Stimulated activated CD4-positive, alpha-beta T cell treated with anti-CD3 and anti-CD28 coated beads, TNF-alpha, amount 100 ng/mL, for 4 hours (primary cell): ENCODE results near the gene ANO7.

Experiments
- DNase-seq, 3 experiments: peaks; one replicate each; pipeline ENCODE4 v3.0.0-alpha.2; 2020; ENCODE audit warnings: low read depth in 3 of 3

Gene ANO7

DNA sequence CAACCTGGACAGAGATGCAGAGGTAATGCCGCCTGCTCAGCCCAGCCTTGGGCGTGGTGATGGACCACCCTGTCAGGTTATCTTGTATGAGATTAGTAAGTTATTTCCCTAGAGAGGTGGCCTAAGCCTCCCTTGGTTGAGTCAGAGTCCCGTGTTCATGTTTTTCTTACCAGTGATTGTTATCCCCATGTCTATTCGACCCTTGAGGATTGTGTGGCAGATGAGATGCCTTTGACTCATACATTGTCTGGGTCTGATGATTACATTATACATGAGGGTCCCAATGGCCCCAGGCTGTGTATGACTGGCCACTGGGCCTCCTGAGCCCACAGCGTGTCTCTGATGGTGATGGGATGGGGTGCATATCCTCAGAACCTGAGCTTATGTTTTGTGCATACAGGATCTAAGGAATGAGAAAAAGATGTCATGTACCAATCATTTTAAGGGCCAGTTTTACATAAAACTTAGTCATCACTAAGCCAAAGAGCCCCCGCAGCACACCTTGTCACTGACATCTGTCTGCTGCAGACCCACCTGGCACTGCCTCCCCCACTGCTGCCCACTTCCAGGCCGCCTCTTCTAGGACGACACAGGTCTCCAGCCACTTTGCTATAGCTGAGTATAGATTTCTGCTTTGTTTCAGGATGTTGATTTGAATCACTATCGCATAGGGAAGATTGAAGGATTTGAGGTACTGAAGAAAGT lies 30.5 kb upstream of the ANO7 start:
- DNase-seq = no peak

- no peak for DNase-seq
Observed at GRCh38 chr2:241158546-241158900, 30.0 kb upstream of the ANO7 start.

GRCh38 chr2:241159116-241159515 lies 29.4 kb upstream of the ANO7 start:
- DNase-seq = no peak

DNA sequence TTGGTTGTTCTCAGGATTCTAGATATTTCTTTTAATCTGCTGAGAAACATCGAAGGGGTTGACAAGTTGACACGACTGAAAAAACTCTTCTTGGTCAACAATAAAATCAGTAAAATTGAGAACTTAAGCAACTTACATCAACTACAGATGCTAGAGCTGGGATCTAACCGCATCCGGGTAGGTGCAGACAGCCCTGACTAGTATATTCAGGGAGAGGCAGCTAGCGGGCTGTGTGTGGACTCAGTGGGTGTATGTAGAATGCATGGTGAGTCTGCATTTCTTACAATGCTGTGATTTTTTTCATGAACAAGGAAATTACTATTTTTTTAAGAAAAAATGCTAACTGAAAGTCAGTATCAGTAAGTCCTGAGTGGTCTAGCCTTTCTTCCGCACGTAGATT lies 28.2 kb upstream of the ANO7 start:
- DNase-seq = no peak

- DNase-seq = no peak
Observed at GRCh38 chr2:241161646-241162281, 26.7 kb upstream of the ANO7 start.

- DNase-seq = no peak
Observed at GRCh38 chr2:241163601-241164118, 24.8 kb upstream of the ANO7 start.

- no peak for DNase-seq
Observed at GRCh38 chr2:241168366-241168765, 20.1 kb upstream of the ANO7 start.

DNA sequence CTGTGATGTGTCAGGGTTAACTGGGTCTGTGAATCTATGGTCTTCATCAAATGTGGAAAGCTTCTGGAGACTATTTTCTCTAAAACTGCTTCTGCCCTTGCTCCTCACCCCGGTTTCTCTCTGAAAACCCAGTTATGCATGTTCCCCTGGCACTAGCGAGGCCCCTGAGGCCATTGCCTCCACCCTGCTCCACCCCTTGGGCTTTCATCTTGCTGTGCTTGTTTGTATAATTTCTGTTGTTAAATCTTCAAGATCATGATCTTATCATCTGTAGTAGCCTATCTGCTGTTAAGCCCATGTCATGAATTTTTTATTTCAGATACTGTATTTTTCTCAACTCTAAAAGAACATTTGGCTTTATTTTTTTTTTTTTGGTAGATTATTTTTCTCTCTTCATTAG lies 14.9 kb upstream of the ANO7 start:
- no peak for DNase-seq

- no peak for DNase-seq
Observed at GRCh38 chr2:241177526-241178334, 10.7 kb upstream of the ANO7 start.

DNA sequence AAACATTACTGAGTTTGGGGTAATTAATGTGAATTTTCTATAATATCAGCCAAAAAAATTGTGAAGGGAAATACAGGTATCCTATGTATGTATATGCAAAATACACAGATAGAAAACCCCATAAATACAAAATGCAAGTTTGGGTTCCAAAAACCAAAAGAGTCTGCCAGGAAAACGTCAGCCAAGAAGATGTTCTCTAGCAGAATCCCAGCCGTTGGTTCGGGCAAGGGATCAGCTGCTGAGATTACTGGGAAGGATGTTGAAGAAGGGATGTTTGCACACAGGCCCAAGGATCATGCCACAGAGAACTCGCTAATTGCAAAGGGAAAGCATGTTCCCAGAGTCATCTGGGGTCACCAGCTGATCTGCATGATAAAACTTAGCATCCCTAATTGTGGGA lies 9.5 kb upstream of the ANO7 start:
- DNase-seq = no peak

DNA sequence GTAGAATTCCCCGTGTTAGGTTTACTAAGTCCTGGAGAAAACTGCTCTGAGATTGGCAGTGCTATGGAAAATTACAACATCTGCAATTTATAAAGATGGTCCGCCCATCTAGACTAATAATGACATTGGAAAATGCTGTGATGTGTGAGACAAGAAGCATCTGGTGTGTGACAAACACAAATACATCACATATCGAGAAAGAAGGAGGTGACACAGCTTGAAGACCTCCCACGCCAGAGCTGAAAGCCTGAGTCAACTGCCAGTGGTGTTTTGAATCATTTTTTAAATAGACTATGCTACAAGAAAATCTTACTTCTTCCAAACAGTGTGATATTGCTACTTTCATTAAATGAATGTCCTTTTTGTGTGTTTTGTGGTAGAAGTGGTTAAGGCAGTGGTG lies 8.6 kb upstream of the ANO7 start:
- no peak for DNase-seq

GRCh38 chr2:241180495-241180894 lies 8.0 kb upstream of the ANO7 start:
- no peak for DNase-seq

- no peak for DNase-seq
Observed at GRCh38 chr2:241182126-241182525, 6.4 kb upstream of the ANO7 start.

DNA sequence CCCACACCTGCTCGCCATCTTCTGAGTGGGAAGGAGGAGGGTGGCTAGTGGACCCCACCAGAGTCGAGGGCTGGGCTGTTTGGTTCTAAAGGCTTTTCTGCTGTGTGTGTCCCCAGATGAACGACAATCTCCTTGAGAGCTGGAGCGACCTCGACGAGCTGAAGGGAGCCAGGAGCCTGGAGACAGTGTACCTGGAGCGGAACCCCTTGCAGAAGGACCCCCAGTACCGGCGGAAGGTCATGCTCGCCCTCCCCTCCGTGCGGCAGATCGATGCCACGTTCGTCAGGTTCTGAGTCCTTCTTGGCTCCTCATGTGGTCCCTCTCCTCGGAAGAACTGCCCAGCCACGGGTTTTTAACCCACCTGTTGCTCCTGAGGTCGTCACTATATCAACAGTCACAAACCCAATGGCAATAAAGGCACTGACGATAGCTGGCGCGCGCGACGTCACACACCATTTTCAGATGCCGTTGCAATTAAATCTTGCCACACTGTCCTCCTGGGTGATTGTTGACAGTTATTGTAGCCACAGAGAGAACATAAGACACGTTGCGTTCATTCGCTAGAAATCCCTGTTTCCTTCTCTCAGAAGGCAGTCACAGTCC lies 5.8 kb upstream of the ANO7 start:
- DNase-seq = no peak

- DNase-seq = no peak
Observed at GRCh38 chr2:241183221-241183620, 5.3 kb upstream of the ANO7 start.

- DNase-seq = no peak
Observed at GRCh38 chr2:241184901-241185300, 3.6 kb upstream of the ANO7 start.

DNA sequence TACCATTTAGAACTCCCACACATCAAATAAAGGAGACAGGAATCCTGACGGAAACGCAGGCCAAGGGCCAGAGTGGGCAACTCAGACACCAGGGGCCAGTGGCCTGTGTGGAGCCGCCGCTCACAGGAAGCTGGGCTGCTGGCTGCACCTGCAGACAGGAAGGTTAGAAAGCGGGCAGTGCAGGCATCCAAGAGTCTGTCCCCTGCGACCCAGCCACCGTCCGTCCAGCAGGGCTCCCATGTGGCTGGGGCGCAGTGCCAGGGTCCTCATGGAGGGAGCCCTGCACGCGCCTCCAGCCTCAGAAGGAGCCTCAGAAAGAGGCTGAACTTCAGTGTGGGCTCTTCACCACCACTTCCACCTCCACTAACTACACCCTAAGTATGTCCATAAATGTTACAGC lies 2.5 kb upstream of the ANO7 start:
- no peak for DNase-seq

- DNase-seq = no peak
Observed at GRCh38 chr2:241187101-241187917, 1.2 kb upstream of the ANO7 start.

GRCh38 chr2:241187918-241188234 lies 601 bp upstream of the ANO7 start:
- no peak for DNase-seq

DNA sequence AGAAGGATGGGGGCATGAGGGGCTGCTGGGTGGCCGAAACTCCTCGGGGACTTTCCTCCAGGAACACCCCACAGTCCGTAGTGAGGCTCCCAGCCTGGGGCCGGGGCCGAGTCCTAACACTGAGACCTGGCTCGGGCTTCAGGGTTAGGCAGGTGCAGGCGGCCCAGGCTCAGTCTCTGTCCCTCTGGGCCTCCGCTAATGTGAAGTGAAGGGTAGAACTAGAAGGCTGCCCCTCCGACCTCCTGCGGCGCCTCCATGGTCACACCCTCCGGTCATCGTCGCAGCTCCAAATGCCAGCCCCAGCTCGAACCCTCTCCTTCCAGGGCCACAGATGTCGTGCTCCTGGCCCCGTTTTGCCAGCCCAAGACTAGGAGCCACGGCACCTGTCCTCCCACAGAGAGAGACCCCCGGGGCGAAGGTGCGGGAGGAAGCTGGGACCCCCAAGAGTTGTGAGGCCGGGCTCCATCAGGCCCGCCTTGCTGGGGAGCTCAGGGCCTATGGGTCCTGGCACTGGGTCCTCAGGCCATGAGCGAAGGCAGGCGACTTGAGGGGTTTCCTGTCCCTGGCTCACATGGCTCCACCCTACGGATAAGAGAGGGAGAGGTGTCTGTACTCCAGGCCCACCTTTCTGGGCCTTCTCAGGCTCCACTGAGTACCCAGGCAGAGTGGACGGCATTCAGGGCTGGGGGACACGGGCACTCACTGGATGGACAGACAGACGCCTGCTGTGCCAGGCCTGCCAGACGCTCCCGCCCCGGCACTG lies 797 bp downstream of the ANO7 start:
- no peak for DNase-seq

- DNase-seq = no peak
Observed at GRCh38 chr2:241189856-241190201, 1.4 kb downstream of the ANO7 start.
